ENCODE data around the gene CD274.

DNA sequence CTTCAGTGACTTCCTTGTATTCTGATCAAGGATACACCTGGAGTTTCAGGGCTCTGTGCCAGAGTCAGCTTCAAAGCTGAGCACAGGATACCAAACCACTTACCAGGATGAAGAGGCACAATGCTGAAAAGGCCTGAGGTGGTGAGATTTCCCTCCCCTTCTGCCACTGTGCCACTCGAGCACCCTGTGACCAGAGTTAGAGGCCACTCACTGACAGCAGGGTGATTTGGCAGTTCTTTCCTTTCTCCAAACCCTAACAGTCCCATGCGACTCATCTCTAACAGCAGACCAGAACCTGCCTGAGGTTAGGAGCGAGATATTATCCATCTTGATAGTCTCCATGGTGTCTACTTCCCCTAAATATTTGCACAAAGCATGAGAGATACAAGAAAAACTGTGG is 14.4 kb upstream of the CD274 start:
- TF ChIP-seq, protein P1, sequence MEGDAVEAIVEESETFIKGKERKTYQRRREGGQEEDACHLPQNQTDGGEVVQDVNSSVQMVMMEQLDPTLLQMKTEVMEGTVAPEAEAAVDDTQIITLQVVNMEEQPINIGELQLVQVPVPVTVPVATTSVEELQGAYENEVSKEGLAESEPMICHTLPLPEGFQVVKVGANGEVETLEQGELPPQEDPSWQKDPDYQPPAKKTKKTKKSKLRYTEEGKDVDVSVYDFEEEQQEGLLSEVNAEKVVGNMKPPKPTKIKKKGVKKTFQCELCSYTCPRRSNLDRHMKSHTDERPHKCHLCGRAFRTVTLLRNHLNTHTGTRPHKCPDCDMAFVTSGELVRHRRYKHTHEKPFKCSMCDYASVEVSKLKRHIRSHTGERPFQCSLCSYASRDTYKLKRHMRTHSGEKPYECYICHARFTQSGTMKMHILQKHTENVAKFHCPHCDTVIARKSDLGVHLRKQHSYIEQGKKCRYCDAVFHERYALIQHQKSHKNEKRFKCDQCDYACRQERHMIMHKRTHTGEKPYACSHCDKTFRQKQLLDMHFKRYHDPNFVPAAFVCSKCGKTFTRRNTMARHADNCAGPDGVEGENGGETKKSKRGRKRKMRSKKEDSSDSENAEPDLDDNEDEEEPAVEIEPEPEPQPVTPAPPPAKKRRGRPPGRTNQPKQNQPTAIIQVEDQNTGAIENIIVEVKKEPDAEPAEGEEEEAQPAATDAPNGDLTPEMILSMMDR (IDR thresholded peaks at IDR 0.05 in 2 of 3, conservative IDR thresholded peaks at IDR 0.05 in 1 of 3; ENCODE audit: borderline replicate concordance in 1 of 3, insufficient read depth in 1 of 3, low read depth in 2 of 3, low read length in 2 of 3) = no peak
- TF ChIP-seq POLR2AphosphoS5 (IDR thresholded peaks at IDR 0.05; ENCODE audit: low read depth, low read length) (no peak), SIN3A (IDR thresholded peaks at IDR 0.05; ENCODE audit: low read depth) (no peak), POLR2A (IDR thresholded peaks at IDR 0.05; ENCODE audit: borderline replicate concordance, extremely low read depth, insufficient read depth, insufficient read length) (no peak), RAD21 (IDR thresholded peaks at IDR 0.05; ENCODE audit: low read depth) (no peak), CEBPB (IDR thresholded peaks at IDR 0.05; ENCODE audit: low read depth) (no peak), EZH2 (IDR thresholded peaks at IDR 0.05) (no peak), EGR1 (IDR thresholded peaks at IDR 0.05; ENCODE audit: low read depth) (no peak), FOSL1 (IDR thresholded peaks at IDR 0.05; ENCODE audit: low read depth) (no peak), ELF1 (IDR thresholded peaks at IDR 0.05; ENCODE audit: borderline replicate concordance, low read depth) (no peak)
- TF ChIP-seq, protein P2, sequence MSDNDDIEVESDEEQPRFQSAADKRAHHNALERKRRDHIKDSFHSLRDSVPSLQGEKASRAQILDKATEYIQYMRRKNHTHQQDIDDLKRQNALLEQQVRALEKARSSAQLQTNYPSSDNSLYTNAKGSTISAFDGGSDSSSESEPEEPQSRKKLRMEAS (IDR thresholded peaks at IDR 0.05) = no peak
